HG02759 (cell line): ENCODE results near the gene TMA16.
"Not testable (repeated sequence)": the region's sequence is repeated elsewhere in the genome, so short reads cannot be mapped to it uniquely, and the experiment has no call there.

ENCODE experiments used
- ATAC-seq: cut with Tn5 transposase; IDR thresholded peaks from one replicate; pipeline ENCODE4 v1.9.1; 2021; ENCODE audit warnings: mild to moderate bottlenecking, moderate library complexity; ENCODE audit not compliant: unreplicated experiment

The TMA16 gene

DNA sequence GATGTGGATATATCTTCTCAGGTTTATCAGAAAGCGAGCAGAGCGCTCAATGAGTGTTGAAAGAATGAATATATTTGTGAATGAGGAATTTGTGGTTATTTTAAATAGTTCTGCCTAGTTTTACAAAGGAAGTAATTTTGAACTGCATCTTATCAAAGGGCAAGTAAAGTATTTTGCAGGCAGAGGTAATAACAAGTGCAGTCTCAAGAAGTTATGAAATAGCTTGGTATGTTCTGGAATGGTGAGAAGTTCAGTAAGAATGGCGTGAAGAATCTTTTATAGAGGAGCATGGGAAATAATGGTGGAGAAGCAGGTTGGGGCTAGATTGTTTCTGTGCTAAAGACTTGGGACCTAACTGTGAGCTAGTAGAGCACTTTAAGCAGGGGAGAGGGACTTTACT lies 10.9 kb downstream of the TMA16 start:
- ATAC-seq, result no peak

DNA sequence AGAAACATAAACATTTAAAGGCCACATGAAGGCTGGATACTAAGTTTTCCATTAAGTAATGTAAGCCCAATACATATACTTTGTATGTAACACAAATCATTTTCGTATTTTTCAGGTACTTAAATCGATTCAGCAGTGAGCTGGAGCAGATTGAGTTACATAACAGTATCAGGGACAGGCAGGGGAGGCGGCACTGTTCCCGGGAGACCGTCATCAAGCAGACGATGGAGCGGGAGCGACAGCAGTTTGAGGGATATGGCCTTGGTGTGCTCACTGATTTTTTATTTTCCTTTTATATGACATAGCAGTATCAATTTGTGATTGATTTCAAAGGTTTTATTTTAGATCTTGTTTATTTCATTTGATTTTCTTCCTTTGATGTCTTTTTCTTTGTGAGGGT lies 20.7 kb downstream of the TMA16 start:
- ATAC-seq, result no peak

GRCh38 chr4:163523791-163524365 lies 29.4 kb downstream of the TMA16 start:
- ATAC-seq, result no peak

GRCh38 chr4:163525982-163526381 lies 31.5 kb downstream of the TMA16 start:
- ATAC-seq, result no peak

GRCh38 chr4:163527172-163527571 lies 32.7 kb downstream of the TMA16 start:
- ATAC-seq, result no peak

GRCh38 chr4:163528653-163529052 lies 34.2 kb downstream of the TMA16 start:
- ATAC-seq, result no peak

DNA sequence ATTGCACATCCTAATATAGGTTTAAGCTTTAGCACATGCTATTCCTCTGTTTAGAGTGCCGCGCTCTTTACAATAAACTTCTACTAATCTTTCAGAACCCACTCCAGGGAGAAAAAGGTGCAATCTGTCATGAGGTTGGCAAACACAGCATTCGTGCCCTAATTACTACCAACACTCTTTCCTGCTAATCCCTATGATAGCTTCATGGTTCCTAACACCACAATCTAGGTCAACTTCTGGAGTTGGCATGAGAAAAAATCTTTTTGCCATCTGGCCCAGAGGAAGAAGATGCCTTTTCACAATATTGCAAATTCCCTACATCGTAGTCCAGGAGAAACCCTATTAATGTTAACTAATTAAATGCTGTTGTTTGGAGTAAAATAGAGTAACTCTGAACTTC lies 39.6 kb downstream of the TMA16 start:
- ATAC-seq, result no peak

DNA sequence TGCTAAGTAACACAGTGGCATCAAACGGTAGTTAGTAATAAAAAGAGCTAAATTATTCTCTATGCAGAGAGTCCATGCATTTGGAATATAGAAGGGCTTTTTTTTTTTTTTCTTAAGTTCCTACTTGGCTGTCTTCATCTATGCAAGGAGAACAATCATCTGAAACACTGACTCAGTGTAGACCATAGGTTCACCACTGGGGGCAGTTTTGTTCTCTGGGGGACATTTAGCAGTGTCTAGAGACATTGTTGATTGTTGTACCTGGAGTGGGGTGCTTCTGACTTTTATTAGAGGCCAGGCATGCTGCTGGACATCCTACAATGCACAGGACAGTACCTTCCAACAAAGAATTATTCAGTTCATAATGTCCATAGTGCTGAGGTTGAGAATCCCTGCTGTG lies 41.2 kb downstream of the TMA16 start:
- no peak for ATAC-seq

- ATAC-seq, result no peak
These were observed 41.6 kb downstream of the TMA16 start for GRCh38 chr4:163536091-163536490.

GRCh38 chr4:163537114-163537513 lies 42.6 kb downstream of the TMA16 start:
- no peak for ATAC-seq

DNA sequence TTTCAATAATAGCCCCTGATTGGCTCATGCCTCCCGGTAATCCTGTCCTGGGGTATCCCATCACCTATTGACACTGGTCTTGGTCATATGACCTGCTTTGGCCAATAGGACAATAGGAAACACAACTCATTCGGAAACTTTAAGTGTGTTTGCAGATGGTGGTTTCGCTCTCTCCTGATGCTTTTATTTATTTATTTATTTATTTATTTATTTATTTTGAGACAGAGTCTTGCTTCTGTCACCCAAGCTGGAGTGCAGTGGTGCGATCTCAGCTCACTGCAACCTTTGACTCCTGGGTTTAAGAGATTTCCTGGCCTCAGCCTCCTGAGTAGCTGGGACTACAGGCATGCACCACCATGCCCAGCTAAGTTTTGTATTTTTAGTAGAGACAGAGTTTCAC lies 44.3 kb downstream of the TMA16 start:
- not testable (repeated sequence) for ATAC-seq

GRCh38 chr4:163540448-163540847 lies 46.0 kb downstream of the TMA16 start:
- ATAC-seq, result no peak

GRCh38 chr4:163540977-163541376 lies 46.5 kb downstream of the TMA16 start:
- ATAC-seq, result no peak

GRCh38 chr4:163542275-163542674 lies 47.8 kb downstream of the TMA16 start:
- ATAC-seq, result no peak

- peak; percentile 89 for ATAC-seq
These were observed 50.0 kb downstream of the TMA16 start for GRCh38 chr4:163544407-163545038.

GRCh38 chr4:163548481-163549243 lies 54.2 kb downstream of the TMA16 start:
- ATAC-seq, result peak; percentile 28

DNA sequence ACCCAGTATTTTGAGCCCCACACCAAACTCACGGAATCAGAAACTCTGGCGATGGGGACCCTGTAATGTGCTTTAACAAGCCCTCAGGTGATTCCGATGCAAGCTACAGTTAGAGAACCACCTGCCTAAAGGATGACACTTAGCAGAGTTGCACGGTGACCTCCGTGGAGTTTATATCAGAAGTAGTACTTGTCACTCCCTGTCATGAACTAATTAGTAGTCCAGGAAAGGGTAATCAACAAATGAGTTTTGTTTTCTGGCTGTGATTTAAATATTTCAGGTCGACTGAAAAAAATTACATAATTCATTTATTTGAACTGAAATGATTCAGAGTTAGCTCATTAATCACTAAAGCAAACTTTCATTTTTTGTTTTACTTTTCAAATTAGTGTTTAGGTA lies 56.4 kb downstream of the TMA16 start:
- no peak for ATAC-seq

DNA sequence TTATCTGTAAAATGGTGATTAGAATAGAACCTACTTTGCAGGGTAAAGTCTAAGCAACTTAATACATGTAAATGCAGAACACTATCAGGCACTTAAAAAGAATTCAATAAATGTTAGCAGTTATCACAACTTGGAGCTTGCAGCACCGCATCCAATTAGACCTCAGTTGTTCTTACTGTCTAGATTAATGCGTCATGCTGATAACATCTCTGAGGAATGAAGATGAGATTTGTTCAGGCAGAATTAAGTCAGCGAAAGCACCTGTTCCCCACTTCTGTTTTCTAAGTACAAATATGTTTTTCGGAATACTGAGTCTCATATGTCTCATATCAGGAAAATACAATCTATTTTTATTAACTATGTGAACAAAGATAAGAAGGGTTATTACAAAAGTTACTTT lies 58.7 kb downstream of the TMA16 start:
- ATAC-seq, result no peak

DNA sequence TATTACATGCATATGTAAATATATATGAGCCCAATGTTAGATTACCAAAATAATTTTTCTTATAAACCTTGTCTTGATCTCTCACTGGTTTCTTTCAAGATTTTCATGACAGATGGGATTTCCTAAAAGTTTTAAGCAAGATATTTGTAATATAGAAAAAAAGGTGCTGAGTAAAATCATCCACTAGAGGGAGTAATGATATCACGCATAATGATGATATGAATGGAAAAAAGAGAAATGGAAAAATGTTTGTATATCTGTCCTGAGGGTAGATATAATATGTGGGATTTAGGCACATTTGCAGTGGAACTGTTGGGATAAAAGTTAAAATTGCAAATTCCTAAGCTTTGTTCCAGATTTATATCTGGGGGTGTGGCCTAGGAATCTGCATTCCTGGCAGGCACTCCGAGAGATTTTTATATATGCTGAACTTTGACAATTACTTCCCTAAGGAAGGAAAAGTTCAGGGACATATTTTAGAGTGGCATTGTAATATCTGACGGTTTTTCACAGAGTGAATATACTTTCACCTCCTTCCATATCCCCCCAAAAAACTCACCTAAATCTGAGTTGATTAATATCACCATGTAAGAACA lies 60.5 kb downstream of the TMA16 start:
- no peak for ATAC-seq

DNA sequence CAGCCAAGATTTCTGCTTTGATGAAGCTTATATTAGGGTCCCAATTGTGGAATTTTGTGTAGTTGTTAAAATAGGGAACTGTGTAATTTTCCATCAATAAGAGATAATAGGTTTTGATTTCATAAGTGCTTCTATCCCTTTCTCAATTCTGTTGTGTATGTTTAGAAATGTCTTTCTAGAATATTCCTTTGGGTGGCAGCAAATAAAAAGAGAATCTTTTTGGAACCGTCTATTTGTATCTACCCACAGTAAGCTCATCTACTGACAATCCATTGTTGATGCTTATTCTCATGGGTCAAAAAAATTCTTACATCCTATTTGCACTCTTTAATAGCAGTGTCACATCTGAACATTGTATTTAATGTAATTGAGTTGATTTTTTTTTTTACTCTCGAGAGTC lies 61.7 kb downstream of the TMA16 start:
- no peak for ATAC-seq

DNA sequence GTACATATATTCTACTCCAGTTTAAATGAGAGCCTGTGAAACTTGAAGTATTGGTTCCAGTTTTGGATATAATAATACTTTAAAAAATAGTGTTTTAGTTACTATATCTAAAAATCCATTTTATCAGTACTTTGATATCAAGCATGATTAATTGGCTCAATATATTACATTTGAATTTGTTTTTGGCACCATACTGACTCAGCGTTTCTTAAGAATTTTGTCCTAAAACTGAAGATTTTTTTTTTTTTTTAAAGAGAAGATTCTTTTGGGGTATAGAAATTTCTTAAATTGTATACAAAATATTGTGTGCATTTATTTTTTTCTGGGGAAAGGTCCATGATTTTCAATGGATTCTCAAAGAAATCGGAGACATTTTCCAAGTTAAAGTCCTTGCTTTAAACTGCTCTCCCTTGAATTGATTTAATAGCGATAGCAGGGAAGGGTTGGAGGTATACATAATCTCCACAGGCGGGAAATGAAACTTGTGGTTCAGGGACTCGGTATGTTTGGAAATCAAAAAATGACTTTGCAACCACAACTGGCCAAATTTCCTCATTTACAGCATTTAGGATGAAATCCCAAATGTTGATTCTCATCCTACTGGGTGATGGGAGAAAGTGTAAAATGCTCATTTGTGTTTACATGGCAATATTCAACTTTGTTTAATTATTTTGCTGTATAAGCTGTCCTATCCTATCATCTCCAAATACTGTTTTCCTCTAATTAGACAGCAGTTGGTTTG lies 62.3 kb downstream of the TMA16 start:
- no peak for ATAC-seq
